Liver (tissue), 9 donors: ENCODE data around the gene GBX1. TPM values are rescaled to one million over a fixed set of nuclear protein-coding genes. Genes with fewer than 3 reads are reported as not detected.

ENCODE experiments used
- DNase-seq: peaks from one replicate; pipeline ENCODE4 v3.0.0-alpha.2; 2017; ENCODE audit warnings: low spot score
- H3K27ac ChIP-seq, 2 donors: one replicate each; pipeline ENCODE4 v1.7.0; 2013; ENCODE audit warnings: inconsistent platforms in 2 of 2, low read length in 2 of 2, control low read depth in 1 of 2, low read depth in 1 of 2, mild to moderate bottlenecking in 1 of 2
- H3K27me3 ChIP-seq, 4 donors: one replicate each; pipeline versions ENCODE4 v1.6.1 to v1.7.0; 2013; ENCODE audit warnings: low read length in 3 of 4, inconsistent platforms in 1 of 4, mild to moderate bottlenecking in 1 of 4, moderate library complexity in 1 of 4; ENCODE audit not compliant: control insufficient read depth in 4 of 4, insufficient read depth in 4 of 4
- H3K36me3 ChIP-seq, 4 donors: one replicate each; pipeline versions ENCODE4 v1.6.1 to v1.7.0; 2013; ENCODE audit warnings: low read length in 3 of 4, mild to moderate bottlenecking in 3 of 4, low read depth in 1 of 4, moderate library complexity in 1 of 4; ENCODE audit not compliant: control insufficient read depth in 4 of 4, insufficient read depth in 3 of 4
- H3K4me1 ChIP-seq, 4 donors: one replicate each; pipeline versions ENCODE4 v1.6.1 to v1.7.0; 2013; ENCODE audit warnings: low read length in 3 of 4, mild to moderate bottlenecking in 3 of 4, moderate library complexity in 1 of 4; ENCODE audit not compliant: control insufficient read depth in 4 of 4, insufficient read depth in 4 of 4
- H3K4me3 ChIP-seq, 3 donors: one replicate each; pipeline versions ENCODE4 v1.6.1 to v1.7.0; 2013; ENCODE audit warnings: low read length in 3 of 3, control low read depth in 1 of 3, low read depth in 1 of 3, mild to moderate bottlenecking in 1 of 3
- H3K9ac ChIP-seq, 2 donors: one replicate each; pipeline ENCODE4 v1.7.0; 2013; ENCODE audit warnings: low read length in 2 of 2, mild to moderate bottlenecking in 2 of 2, moderate library complexity in 2 of 2, control low read depth in 1 of 2, low read depth in 1 of 2
- H3K9me3 ChIP-seq, 4 donors: one replicate each; pipeline versions ENCODE4 v1.6.1 to v1.7.0; 2013; ENCODE audit warnings: low read length in 3 of 4; ENCODE audit not compliant: control insufficient read depth in 4 of 4
- ATF3 ChIP-seq: IDR thresholded peaks from 2 replicates; pipeline ENCODE4 v1.6.1; 2016; ENCODE audit warnings: antibody characterized with exemption
- CTCF ChIP-seq: fragments of 150-350 bp; IDR thresholded peaks from 2 replicates; pipeline ENCODE4 v1.5.1; 2017; ENCODE audit warnings: improper control_type of control experiment, low read depth, low read length; ENCODE audit not compliant: missing input control
- EGR1 ChIP-seq, 2 donors: IDR thresholded peaks; 2 replicates each; pipeline ENCODE4 v1.6.1; 2016 to 2018; ENCODE audit warnings: antibody characterized with exemption in 2 of 2, low read depth in 2 of 2
- FOXA1 ChIP-seq: IDR thresholded peaks from 2 replicates; pipeline ENCODE4 v1.6.1; 2016; ENCODE audit warnings: antibody characterized with exemption
- FOXA2 ChIP-seq: IDR thresholded peaks from 2 replicates; pipeline ENCODE4 v1.6.1; 2016; ENCODE audit warnings: antibody characterized with exemption
- GABPA ChIP-seq, 2 donors: IDR thresholded peaks in 1 of 2; conservative IDR thresholded peaks in 1 of 2; 2 replicates each; pipeline ENCODE4 v1.6.1; 2016; ENCODE audit warnings: antibody characterized with exemption in 2 of 2, mild to moderate bottlenecking in 1 of 2, moderate library complexity in 1 of 2
- HNF4A ChIP-seq, 2 donors: conservative IDR thresholded peaks; 2 replicates each; pipeline ENCODE4 v1.6.1; 2016; ENCODE audit warnings: antibody characterized with exemption in 2 of 2, mild to moderate bottlenecking in 2 of 2
- HNF4G ChIP-seq: IDR thresholded peaks from 2 replicates; pipeline ENCODE4 v1.6.1; 2016; ENCODE audit warnings: antibody characterized with exemption
- JUND ChIP-seq, 2 donors: IDR thresholded peaks; 2 replicates each; pipeline ENCODE4 v1.6.1; 2016; ENCODE audit warnings: antibody characterized with exemption in 2 of 2
- NR2F2 ChIP-seq: IDR thresholded peaks from 2 replicates; pipeline ENCODE4 v1.6.1; 2016; ENCODE audit warnings: antibody characterized with exemption
- RAD21 ChIP-seq, 2 donors: IDR thresholded peaks; 2 replicates each; pipeline ENCODE4 v1.6.1; 2016; ENCODE audit warnings: antibody characterized with exemption in 2 of 2, mild to moderate bottlenecking in 2 of 2
- REST ChIP-seq: IDR thresholded peaks from 2 replicates; pipeline ENCODE4 v1.6.1; 2016; ENCODE audit warnings: antibody characterized with exemption, mild to moderate bottlenecking
- RXRA ChIP-seq, 2 donors: IDR thresholded peaks; 2 replicates each; pipeline ENCODE4 v1.6.1; 2017 to 2018; ENCODE audit warnings: antibody characterized with exemption in 2 of 2, mild to moderate bottlenecking in 1 of 2
- SP1 ChIP-seq: IDR thresholded peaks from 2 replicates; pipeline ENCODE4 v1.6.1; 2018; ENCODE audit warnings: antibody characterized with exemption, mild to moderate bottlenecking
- TAF1 ChIP-seq: conservative IDR thresholded peaks from 2 replicates; pipeline ENCODE4 v1.6.1; 2016; ENCODE audit warnings: antibody characterized with exemption, mild to moderate bottlenecking
- YY1 ChIP-seq: IDR thresholded peaks from 2 replicates; pipeline ENCODE4 v1.6.1; 2016; ENCODE audit warnings: antibody characterized with exemption, mild to moderate bottlenecking
- WGBS: extraction: QIAGEN DNeasy Blood & Tissue Kit; methylation state at CpG from one replicate; pipeline ENCODE4 v1.1.7; 2013; 5-methylcytosine and 5-hydroxymethylcytosine counted together
- polyA plus RNA-seq, 2 donors: library from polyadenylated mRNA; stranded (reverse) in 1 of 2; unstranded in 1 of 2; fragments of 200-250 nt in 1 of 2; fragments of >200 nt in 1 of 2; fragmentation: Nextera tagmentation in 1 of 2; extraction: Ambion mirVana in 1 of 2; gene quantifications; one replicate each; pipeline versions ENCODE4 v1.2.1 to v1.2.3, GENCODE V29; 2013 to 2015
- total RNA-seq, 2 donors: library from RNA; depleted of rRNA; stranded (reverse); fragments of >200 nt; gene quantifications; one replicate each; pipeline ENCODE4 v1.2.3, GENCODE V29; 2014
- TF ChIP-seq, protein P1 (sequence below): IDR thresholded peaks from 2 replicates; pipeline ENCODE4 v1.6.1; 2016; ENCODE audit warnings: antibody characterized with exemption
- TF ChIP-seq, protein P2 (sequence below): IDR thresholded peaks from 2 replicates; pipeline ENCODE4 v1.6.1; 2016; ENCODE audit warnings: antibody characterized with exemption
- donor health status: healthy.
- donor health status: healthy.
- donor health status: healthy.
- donor health status: healthy.
- donor health status: healthy.

Gene GBX1
- total and polyA plus RNA-seq, 4 donors = not detected

GRCh38 chr7:151119902-151120301 lies 47.6 kb downstream of the GBX1 start:
- Histone ChIP-seq H3K4me3 (no peak overlapping the region), H3K9me3 (no peaks in the 10 kb centered on the region), H3K9ac (no peak overlapping the region), H3K27me3 (no peaks in the 10 kb centered on the region), H3K27ac (no peak overlapping the region), H3K36me3 (peaks cover 5 to 37% (median 13%) of the 10 kb centered on the region in 4 donors), H3K4me1 (no peaks in the 10 kb centered on the region)
- TF ChIP-seq, protein P1, sequence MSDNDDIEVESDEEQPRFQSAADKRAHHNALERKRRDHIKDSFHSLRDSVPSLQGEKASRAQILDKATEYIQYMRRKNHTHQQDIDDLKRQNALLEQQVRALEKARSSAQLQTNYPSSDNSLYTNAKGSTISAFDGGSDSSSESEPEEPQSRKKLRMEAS = no peak
- TF ChIP-seq HNF4A (conservative IDR thresholded peaks at IDR 0.05) = no peak
- no peak for TF ChIP-seq YY1
- no peak for TF ChIP-seq SP1
- no peak for TF ChIP-seq TAF1
- TF ChIP-seq REST = no peak
- no peak for TF ChIP-seq RXRA (IDR thresholded peaks at IDR 0.05)
- no peak for TF ChIP-seq GABPA (IDR thresholded peaks at IDR 0.05 in 1 of 2, conservative IDR thresholded peaks at IDR 0.05 in 1 of 2)
- no peak for TF ChIP-seq FOXA2
- no peak for TF ChIP-seq EGR1 (IDR thresholded peaks at IDR 0.05; ENCODE audit: low read depth in 2 of 2)
- no peak for TF ChIP-seq NR2F2
- TF ChIP-seq HNF4G = no peak
- TF ChIP-seq, protein P2, sequence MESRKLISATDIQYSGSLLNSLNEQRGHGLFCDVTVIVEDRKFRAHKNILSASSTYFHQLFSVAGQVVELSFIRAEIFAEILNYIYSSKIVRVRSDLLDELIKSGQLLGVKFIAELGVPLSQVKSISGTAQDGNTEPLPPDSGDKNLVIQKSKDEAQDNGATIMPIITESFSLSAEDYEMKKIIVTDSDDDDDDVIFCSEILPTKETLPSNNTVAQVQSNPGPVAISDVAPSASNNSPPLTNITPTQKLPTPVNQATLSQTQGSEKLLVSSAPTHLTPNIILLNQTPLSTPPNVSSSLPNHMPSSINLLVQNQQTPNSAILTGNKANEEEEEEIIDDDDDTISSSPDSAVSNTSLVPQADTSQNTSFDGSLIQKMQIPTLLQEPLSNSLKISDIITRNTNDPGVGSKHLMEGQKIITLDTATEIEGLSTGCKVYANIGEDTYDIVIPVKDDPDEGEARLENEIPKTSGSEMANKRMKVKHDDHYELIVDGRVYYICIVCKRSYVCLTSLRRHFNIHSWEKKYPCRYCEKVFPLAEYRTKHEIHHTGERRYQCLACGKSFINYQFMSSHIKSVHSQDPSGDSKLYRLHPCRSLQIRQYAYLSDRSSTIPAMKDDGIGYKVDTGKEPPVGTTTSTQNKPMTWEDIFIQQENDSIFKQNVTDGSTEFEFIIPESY = no peak
- no peak for TF ChIP-seq RAD21 (IDR thresholded peaks at IDR 0.05)
- TF ChIP-seq ATF3 = no peak
- TF ChIP-seq FOXA1 = no peak
- no peak for TF ChIP-seq CTCF
- no peak for TF ChIP-seq JUND (IDR thresholded peaks at IDR 0.05)
- WGBS = 97% methylated on average over 27 of the region's 27 CpGs
- DNase-seq = no peak
